Naive B cell (primary cell): ENCODE measurements around the gene LMAN2L. TPM values are rescaled to one million over a fixed set of nuclear protein-coding genes. Genes with fewer than 3 reads are reported as not detected.

ENCODE experiments used
- ATAC-seq, 2 donors: fragments of 150-1000 bp; cut with Tn5 transposase; 2 replicates each; pipeline ENCODE4 v1.10.0; 2021; ENCODE audit warnings: low read depth in 2 of 2, mild to moderate bottlenecking in 2 of 2, moderate library complexity in 2 of 2
- DNase-seq: peaks from one replicate; pipeline ENCODE4 v3.0.0; 2022
- H3K27ac Mint-ChIP-seq, 6 donors: one replicate each; pipeline ENCODE4 v1.8.0; 2020 to 2022; ENCODE audit warnings: mild to moderate bottlenecking in 6 of 6, mixed read lengths in 6 of 6, moderate library complexity in 5 of 6, inconsistent platforms in 2 of 6
- H3K27me3 Mint-ChIP-seq, 3 donors: one replicate each; pipeline ENCODE4 v1.8.0; 2021 to 2022; ENCODE audit warnings: mixed read lengths in 3 of 3, mild to moderate bottlenecking in 1 of 3
- H3K36me3 Mint-ChIP-seq, 2 donors: one replicate each; pipeline ENCODE4 v1.8.0; 2020 to 2022; ENCODE audit warnings: mixed read lengths in 2 of 2, inconsistent platforms in 1 of 2, mild to moderate bottlenecking in 1 of 2
- H3K4me1 Mint-ChIP-seq, 3 donors: one replicate each; pipeline ENCODE4 v1.8.0; 2020 to 2022; ENCODE audit warnings: mixed read lengths in 3 of 3, inconsistent platforms in 1 of 3, mild to moderate bottlenecking in 1 of 3, moderate library complexity in 1 of 3
- H3K4me3 Mint-ChIP-seq, 8 donors: one replicate each; pipeline ENCODE4 v1.8.0; 2020 to 2022; ENCODE audit warnings: mild to moderate bottlenecking in 8 of 8, mixed read lengths in 8 of 8, moderate library complexity in 8 of 8, inconsistent platforms in 2 of 8
- H3K9me3 Mint-ChIP-seq, 7 donors: one replicate each; pipeline ENCODE4 v1.8.0; 2020 to 2022; ENCODE audit warnings: mixed read lengths in 7 of 7, mild to moderate bottlenecking in 5 of 7, inconsistent platforms in 2 of 7, moderate library complexity in 1 of 7
- polyA plus RNA-seq, 6 donors: library from polyadenylated mRNA; unstranded; fragments of 300-500 nt; fragmentation: Illumina TruSeq; gene quantifications; one replicate each; pipeline ENCODE4 v1.2.3, GENCODE V29; 2021; ENCODE audit warnings: low read depth in 6 of 6

Gene LMAN2L
- polyA plus RNA-seq, 6 donors from 2014 or later: 9.3 to 18.9 (median 16.8) TPM

- Mint-ChIP-seq H3K4me3 (no peak overlapping the region), H3K36me3 (no peaks in the 10 kb centered on the region), H3K27ac (no peak overlapping the region), H3K9me3 (peaks cover 0 to 4% (median 0%) of the 10 kb centered on the region in 7 donors), H3K27me3 (peaks cover 3 to 12% (median 10%) of the 10 kb centered on the region in 3 donors), H3K4me1 (peaks cover 0 to 7% (median 6%) of the 10 kb centered on the region in 3 donors)
- DNase-seq (no peak), ATAC-seq (no peak)
Measured at GRCh38 chr2:96661324-96661723, 78.5 kb downstream of the LMAN2L start.

- H3K9me3 Mint-ChIP-seq: peaks cover 0 to 2% (median 0%) of the 10 kb centered on the region in 7 donors
- H3K27ac Mint-ChIP-seq: no peak overlapping the region
- DNase-seq (peak; percentile 15), ATAC-seq (peak; percentile 48 to 51)
- no peaks in the 10 kb centered on the region for H3K36me3 Mint-ChIP-seq
- H3K4me1 Mint-ChIP-seq: peaks cover 4 to 10% (median 6%) of the 10 kb centered on the region in 3 donors
- H3K27me3 Mint-ChIP-seq: peaks cover 0 to 1% (median 0%) of the 10 kb centered on the region in 3 donors
- no peak overlapping the region for H3K4me3 Mint-ChIP-seq
Measured at GRCh38 chr2:96656540-96656939, 83.3 kb downstream of the LMAN2L start.

Other genes starting within 250 kb of the LMAN2L start
- under 1 TPM in 1 of 6 donors, not detected in 5; 0.28 TPM for gene NEURL3, start 234.7 kb downstream of the LMAN2L start, polyA plus RNA-seq
- 10 to 100 TPM; 20.8 to 45.9 (median 28.5) TPM for gene ARID5A, start 203.3 kb downstream of the LMAN2L start, polyA plus RNA-seq
- 10 to 100 TPM in 1 of 6 donors, 1 to 10 TPM in 5; 1.1 to 15.6 (median 8.0) TPM for gene KANSL3, start 101.8 kb downstream of the LMAN2L start, polyA plus RNA-seq
- gene FER1L5, start 97.3 kb downstream of the LMAN2L start, polyA plus RNA-seq: not detected
- 1 to 10 TPM in 5 of 6 donors, not detected in 1; 3.3 to 9.4 (median 6.3) TPM for gene CNNM4, start 20.8 kb upstream of the LMAN2L start, polyA plus RNA-seq
- 10 to 100 TPM in 1 of 6 donors, 1 to 10 TPM in 5; 4.3 to 16.3 (median 6.1) TPM for gene CNNM3, start 76.2 kb upstream of the LMAN2L start, polyA plus RNA-seq
- 1 to 10 TPM in 3 of 6 donors, under 1 TPM in 1, not detected in 2; 0.44 to 1.4 (median 1.1) TPM for gene ANKRD23, start 104.0 kb upstream of the LMAN2L start, polyA plus RNA-seq
- 10 to 100 TPM in 5 of 6 donors, 1 to 10 TPM in 1; 7.3 to 22.8 (median 20.0) TPM for gene ANKRD39, start 118.0 kb upstream of the LMAN2L start, polyA plus RNA-seq
- under 1 TPM in 1 of 6 donors, not detected in 5; 0.82 TPM for gene SEMA4C, start 130.0 kb upstream of the LMAN2L start, polyA plus RNA-seq
- not detected for gene FAM178B, start 246.5 kb upstream of the LMAN2L start, polyA plus RNA-seq